SJSA1 (cell line): ENCODE measurements around the gene TECPR1. TPM values are rescaled to one million over a fixed set of nuclear protein-coding genes. Genes with fewer than 3 reads are reported as not detected.

Experiments used
- DNase-seq, 2 experiments: peaks; one replicate each; pipeline ENCODE4 v3.0.0-alpha.2; 2015 to 2020; ENCODE audit warnings: low spot score in 2 of 2, low read depth in 1 of 2
- H3K27ac ChIP-seq: fragments of 250-450 bp; sonication (Bioruptor Pico); 2 replicates; pipeline ENCODE4 v1.5.1; 2020; ENCODE audit warnings: mild to moderate bottlenecking, moderate library complexity
- H3K27me3 ChIP-seq: fragments of 250-450 bp; sonication (Bioruptor Pico); replicated peaks from 2 replicates; pipeline ENCODE4 v1.5.1; 2020; ENCODE audit warnings: mild to moderate bottlenecking, moderate library complexity
- H3K36me3 ChIP-seq: fragments of 250-450 bp; sonication (Bioruptor Pico); 2 replicates; pipeline ENCODE4 v1.5.1; 2020; ENCODE audit warnings: mild to moderate bottlenecking
- H3K4me1 ChIP-seq: fragments of 250-450 bp; sonication (Bioruptor Pico); replicated peaks from 2 replicates; pipeline ENCODE4 v1.6.1; 2021; ENCODE audit warnings: mild to moderate bottlenecking
- H3K4me3 ChIP-seq: fragments of 250-450 bp; sonication (Bioruptor Pico); 2 replicates; pipeline ENCODE4 v1.5.1; 2020; ENCODE audit warnings: mild to moderate bottlenecking
- H3K9me3 ChIP-seq: fragments of 250-450 bp; sonication (Bioruptor Pico); replicated peaks from 2 replicates; pipeline ENCODE4 v1.5.1; 2020; ENCODE audit warnings: mild to moderate bottlenecking
- total RNA-seq: library from RNA; depleted of rRNA; stranded (reverse); fragments of >200 nt; shearing (Covaris generic); gene quantifications from 2 replicates; pipeline ENCODE4 v1.2.3, GENCODE V29; 2014

Gene TECPR1
- total RNA-seq, 1 experiment from 2014 or later = 22.1 TPM

DNA sequence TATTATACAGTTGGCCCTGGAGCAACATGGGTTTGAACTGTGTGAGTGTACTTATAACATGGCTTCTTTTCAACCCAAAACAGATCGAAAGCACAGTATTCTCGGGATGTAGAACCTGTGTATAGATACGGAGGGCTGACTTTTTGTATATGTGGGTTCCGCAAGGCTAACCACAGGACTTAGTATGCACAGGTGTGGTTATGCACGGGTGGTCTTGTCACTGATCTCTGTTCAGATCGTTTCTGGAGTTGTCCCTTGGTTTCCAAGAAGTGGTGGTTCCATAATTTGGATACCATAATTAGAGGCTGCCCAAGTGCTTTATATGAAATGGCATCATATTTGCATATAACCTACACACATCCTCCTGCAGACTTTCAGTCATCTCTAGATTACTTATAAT, 51.7 kb downstream of the TECPR1 start:
- no peaks in the 10 kb centered on the region for H3K9me3 ChIP-seq
- no peak overlapping the region for H3K4me3 ChIP-seq
- no peak overlapping the region for H3K27ac ChIP-seq
- no peak for DNase-seq
- H3K4me1 ChIP-seq = no peaks in the 10 kb centered on the region
- H3K27me3 ChIP-seq = no peaks in the 10 kb centered on the region
- peaks cover 3% of the 10 kb centered on the region; the same call in 1 of the 2 replicates for H3K36me3 ChIP-seq

- H3K27ac ChIP-seq = no peak overlapping the region
- no peak for DNase-seq
Measured at GRCh38 chr7:98199131-98199530, 52.9 kb downstream of the TECPR1 start.

DNA sequence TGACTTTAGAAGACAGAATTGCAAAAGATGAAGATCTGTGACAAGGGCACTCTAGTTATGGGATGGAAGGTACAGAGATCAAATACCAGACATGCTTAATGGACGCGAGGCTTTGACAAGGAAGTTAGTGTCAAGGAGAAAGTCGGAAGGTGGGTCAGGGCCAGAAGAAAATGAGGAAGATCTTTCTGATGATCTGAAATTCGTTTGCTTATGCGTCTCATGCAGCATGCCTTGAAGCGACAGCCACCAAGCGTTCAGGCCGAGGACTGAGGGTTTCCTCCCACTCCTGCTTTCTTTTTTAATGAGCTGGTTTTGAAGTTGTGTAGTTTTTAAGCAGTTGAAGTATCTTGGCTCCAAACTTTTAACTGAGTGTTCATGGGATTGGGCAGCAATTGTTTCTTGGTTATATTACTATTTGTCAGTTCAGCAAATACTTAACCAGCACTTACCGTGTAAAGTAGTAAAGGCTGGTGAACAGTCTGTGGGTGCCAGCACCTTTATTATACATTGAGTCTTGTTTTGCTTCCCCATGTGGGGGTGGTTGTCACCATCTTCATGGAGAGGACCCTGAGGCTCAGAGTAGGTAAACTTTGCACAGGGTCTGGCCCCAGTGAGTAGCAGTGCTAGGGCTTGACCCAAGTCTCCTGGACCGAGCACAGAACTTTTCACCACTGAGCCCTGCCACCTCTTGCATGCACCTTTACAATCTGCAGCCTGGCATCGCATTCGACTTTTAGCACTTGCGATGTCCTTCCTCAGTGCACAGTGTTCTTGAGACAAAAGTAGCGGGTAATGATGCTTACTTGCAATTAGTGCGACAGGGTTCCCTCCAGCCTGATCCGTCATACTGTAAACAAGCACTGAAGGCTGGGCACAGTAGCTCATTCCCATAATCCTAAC, 55.1 kb downstream of the TECPR1 start:
- Histone ChIP-seq H3K4me1 (no peaks in the 10 kb centered on the region), H3K9me3 (no peaks in the 10 kb centered on the region), H3K27me3 (no peaks in the 10 kb centered on the region), H3K36me3 (peaks cover 18% of the 10 kb centered on the region), H3K4me3 (no peak overlapping the region), H3K27ac (no peak overlapping the region)
- DNase-seq = no peak

More at GRCh38 chr7:98199131-98199530, 52.9 kb downstream of the TECPR1 start:
- Histone ChIP-seq H3K4me3 (no peak overlapping the region), H3K9me3 (no peaks in the 10 kb centered on the region), H3K36me3 (peaks cover 6% of the 10 kb centered on the region), H3K4me1 (no peaks in the 10 kb centered on the region), H3K27me3 (no peaks in the 10 kb centered on the region)

DNA sequence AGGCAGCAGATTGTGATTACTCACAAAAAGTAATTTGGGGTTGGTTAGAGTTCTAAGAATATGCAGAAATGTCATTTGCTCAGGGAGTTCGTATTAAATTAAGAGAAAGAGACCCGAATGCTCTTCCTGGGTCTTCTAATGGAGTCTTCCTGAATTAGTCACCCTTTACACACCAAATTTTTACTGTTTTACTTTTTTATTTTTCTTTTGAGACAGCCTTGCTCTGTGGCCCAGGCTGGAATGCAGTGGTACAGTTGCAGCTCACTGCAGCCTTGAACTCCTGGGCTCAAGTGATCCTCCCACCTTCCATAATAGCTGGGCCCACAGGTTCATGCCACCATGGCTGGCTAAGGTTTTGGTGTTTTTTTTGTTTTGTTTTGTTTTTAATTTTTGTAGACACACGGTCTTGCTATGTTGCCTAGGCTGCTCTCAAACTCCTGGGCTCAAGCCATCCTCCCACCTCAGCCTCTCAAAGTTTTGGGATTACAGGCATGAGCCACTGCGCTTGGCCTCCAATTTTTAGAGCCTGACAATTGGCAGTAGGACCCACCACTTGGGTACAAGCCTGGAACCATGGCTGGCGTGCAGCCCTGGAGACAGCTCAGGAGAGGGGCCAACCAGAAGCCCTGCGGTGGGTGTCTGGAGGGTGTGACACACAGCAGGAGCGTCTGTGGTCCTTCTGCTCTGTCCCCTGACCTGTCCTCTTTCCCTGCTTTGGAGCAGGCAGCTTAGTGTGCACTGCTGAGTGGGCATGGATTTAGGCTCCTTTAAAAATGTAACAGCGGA, 57.2 kb downstream of the TECPR1 start:
- H3K4me1 ChIP-seq = no peaks in the 10 kb centered on the region
- H3K4me3 ChIP-seq = no peak overlapping the region
- no peaks in the 10 kb centered on the region for H3K9me3 ChIP-seq
- no peaks in the 10 kb centered on the region for H3K27me3 ChIP-seq
- no peak for DNase-seq
- H3K27ac ChIP-seq = no peak overlapping the region
- H3K36me3 ChIP-seq = peaks cover 20% of the 10 kb centered on the region

DNA sequence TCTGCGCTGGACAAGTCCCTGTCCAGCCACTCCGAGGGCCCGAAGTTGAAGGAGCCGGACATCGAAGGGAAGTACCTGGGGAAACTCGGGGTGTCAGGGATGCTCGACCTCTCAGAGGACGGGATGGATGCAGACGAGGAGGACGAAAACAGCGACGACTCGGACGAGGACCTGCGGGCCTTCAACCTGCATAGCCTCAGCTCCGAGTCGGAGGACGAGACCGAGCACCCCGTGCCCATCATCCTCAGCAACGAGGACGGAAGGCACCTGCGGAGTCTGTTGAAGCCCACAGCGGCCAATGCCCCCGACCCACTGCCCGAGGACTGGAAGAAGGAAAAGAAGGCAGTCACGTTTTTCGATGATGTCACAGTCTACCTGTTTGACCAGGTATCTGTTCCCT, 57.8 kb downstream of the TECPR1 start:
- no peak for DNase-seq
- Histone ChIP-seq H3K27me3 (no peaks in the 10 kb centered on the region), H3K27ac (no peak overlapping the region), H3K4me1 (no peaks in the 10 kb centered on the region), H3K9me3 (no peaks in the 10 kb centered on the region), H3K36me3 (peaks cover 20% of the 10 kb centered on the region), H3K4me3 (no peak overlapping the region)

GRCh38 chr7:98193474-98194180, 58.4 kb downstream of the TECPR1 start:
- Histone ChIP-seq H3K4me3 (no peak overlapping the region), H3K4me1 (no peaks in the 10 kb centered on the region), H3K27me3 (no peaks in the 10 kb centered on the region), H3K36me3 (peaks cover 20% of the 10 kb centered on the region), H3K27ac (no peak overlapping the region), H3K9me3 (no peaks in the 10 kb centered on the region)
- DNase-seq = no peak

DNA sequence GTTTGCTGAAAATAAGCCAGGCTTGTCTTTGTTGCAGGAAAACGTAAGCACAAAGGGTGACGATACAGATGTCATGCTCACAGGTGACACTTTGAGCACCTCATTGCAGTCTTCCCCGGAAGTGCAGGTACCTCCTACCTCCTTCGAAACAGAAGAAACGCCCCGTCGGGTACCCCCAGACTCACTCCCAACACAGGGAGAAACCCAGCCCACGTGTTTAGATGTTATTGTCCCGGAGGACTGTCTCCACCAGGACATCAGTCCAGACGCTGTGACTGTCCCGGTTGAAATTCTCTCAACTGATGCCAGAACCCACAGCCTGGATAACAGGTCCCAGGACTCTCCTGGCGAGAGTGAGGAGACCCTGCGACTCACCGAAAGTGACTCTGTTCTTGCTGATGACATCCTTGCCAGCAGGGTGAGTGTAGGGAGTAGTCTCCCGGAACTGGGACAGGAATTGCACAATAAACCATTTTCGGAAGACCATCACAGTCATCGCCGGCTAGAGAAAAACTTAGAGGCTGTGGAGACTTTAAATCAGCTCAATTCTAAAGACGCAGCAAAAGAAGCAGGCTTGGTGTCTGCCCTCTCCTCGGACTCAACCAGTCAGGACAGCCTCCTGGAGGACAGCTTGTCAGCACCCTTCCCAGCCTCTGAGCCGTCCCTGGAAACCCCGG, 59.1 kb downstream of the TECPR1 start:
- DNase-seq = no peak
- H3K27ac ChIP-seq = no peak overlapping the region
- no peaks in the 10 kb centered on the region for H3K9me3 ChIP-seq
- peaks cover 20% of the 10 kb centered on the region for H3K36me3 ChIP-seq
- H3K4me3 ChIP-seq = no peak overlapping the region
- H3K4me1 ChIP-seq = no peaks in the 10 kb centered on the region
- no peaks in the 10 kb centered on the region for H3K27me3 ChIP-seq

GRCh38 chr7:98191668-98192431, 60.2 kb downstream of the TECPR1 start:
- no peak for DNase-seq
- Histone ChIP-seq H3K36me3 (peaks cover 20% of the 10 kb centered on the region), H3K27ac (no peak overlapping the region), H3K4me1 (no peaks in the 10 kb centered on the region), H3K27me3 (no peaks in the 10 kb centered on the region), H3K9me3 (no peaks in the 10 kb centered on the region), H3K4me3 (no peak overlapping the region)

GRCh38 chr7:98189559-98189958, 62.5 kb downstream of the TECPR1 start:
- Histone ChIP-seq H3K9me3 (no peaks in the 10 kb centered on the region), H3K27me3 (no peaks in the 10 kb centered on the region), H3K36me3 (peaks cover 14% of the 10 kb centered on the region), H3K27ac (no peak overlapping the region), H3K4me1 (no peaks in the 10 kb centered on the region), H3K4me3 (no peak overlapping the region)
- no peak for DNase-seq

- Histone ChIP-seq H3K27ac (no peak overlapping the region), H3K4me3 (no peak overlapping the region), H3K9me3 (no peaks in the 10 kb centered on the region), H3K36me3 (peaks cover 2% of the 10 kb centered on the region; the same call in 1 of the 2 replicates), H3K27me3 (no peaks in the 10 kb centered on the region), H3K4me1 (no peaks in the 10 kb centered on the region)
- DNase-seq = no peak
Measured at GRCh38 chr7:98187138-98187502, 64.9 kb downstream of the TECPR1 start.

- Histone ChIP-seq H3K9me3 (no peaks in the 10 kb centered on the region), H3K4me1 (no peaks in the 10 kb centered on the region), H3K36me3 (no peaks in the 10 kb centered on the region), H3K27me3 (no peaks in the 10 kb centered on the region), H3K27ac (no peak overlapping the region), H3K4me3 (no peak overlapping the region)
- no peak for DNase-seq
Measured at GRCh38 chr7:98186452-98187137, 65.4 kb downstream of the TECPR1 start.

DNA sequence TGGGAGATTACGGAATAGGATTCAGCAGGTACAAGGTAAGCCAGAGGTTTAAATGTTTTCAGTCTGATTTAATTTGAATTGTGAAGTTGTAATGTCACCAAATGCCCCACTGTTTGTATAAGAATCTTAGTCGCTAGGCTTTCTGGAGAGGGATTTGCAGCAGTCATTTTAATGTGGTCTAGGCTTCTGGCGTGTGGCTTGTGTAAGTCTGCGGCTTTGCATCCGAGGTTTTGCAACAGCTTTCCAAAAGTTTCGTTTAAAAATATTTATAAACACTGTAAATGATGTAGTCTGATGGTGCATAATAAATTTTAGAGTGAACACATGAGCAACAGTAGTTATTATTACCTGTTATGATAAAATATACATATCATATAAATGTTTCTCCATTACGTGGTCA, 66.9 kb downstream of the TECPR1 start:
- Histone ChIP-seq H3K4me1 (no peaks in the 10 kb centered on the region), H3K27ac (no peak overlapping the region), H3K27me3 (no peaks in the 10 kb centered on the region), H3K4me3 (no peak overlapping the region), H3K36me3 (no peaks in the 10 kb centered on the region), H3K9me3 (no peaks in the 10 kb centered on the region)
- DNase-seq = no peak
